ENCODE results near the gene SOHLH1.

- TF ChIP-seq CTCF (IDR thresholded peaks at IDR 0.05) (no peak), POLR2A (IDR thresholded peaks at IDR 0.05) (no peak)
Observed at GRCh38 chr9:135695036-135695435, 4.2 kb downstream of the SOHLH1 start.
